Hepatocyte (in vitro differentiated cells): ENCODE data around the gene VEPH1. TPM values are rescaled to one million over a fixed set of nuclear protein-coding genes. Genes with fewer than 3 reads are reported as not detected.

Experiments used
- DNase-seq: peaks from one replicate; pipeline ENCODE4 v3.0.0-alpha.2; 2016; ENCODE audit warnings: low spot score
- H2AFZ ChIP-seq: fragments of 200-600 bp; sonication (generic); 2 replicates; pipeline ENCODE4 v1.6.0; 2016; ENCODE audit warnings: antibody characterized with exemption, mild to moderate bottlenecking
- H3K27ac ChIP-seq: fragments of 200-600 bp; sonication (generic); 2 replicates; pipeline ENCODE4 v1.5.1; 2016; ENCODE audit warnings: mild to moderate bottlenecking
- H3K27me3 ChIP-seq: fragments of 200-600 bp; sonication (generic); 2 replicates; pipeline ENCODE4 v1.6.1; 2016
- H3K36me3 ChIP-seq: fragments of 200-600 bp; sonication (generic); replicated peaks from 2 replicates; pipeline ENCODE4 v1.5.1; 2016; ENCODE audit warnings: low read depth; ENCODE audit not compliant: insufficient read depth
- H3K4me1 ChIP-seq: fragments of 200-600 bp; sonication (generic); 2 replicates; pipeline ENCODE4 v1.5.1; 2016; ENCODE audit warnings: mild to moderate bottlenecking, moderate library complexity; ENCODE audit not compliant: insufficient read depth
- H3K4me2 ChIP-seq: fragments of 200-600 bp; sonication (generic); 2 replicates; pipeline ENCODE4 v1.6.0; 2016
- H3K4me3 ChIP-seq: fragments of 200-600 bp; sonication (generic); 2 replicates; pipeline ENCODE4 v1.5.1; 2016; ENCODE audit warnings: mild to moderate bottlenecking
- H3K79me2 ChIP-seq: fragments of 200-600 bp; sonication (generic); 2 replicates; pipeline ENCODE4 v1.6.0; 2017; ENCODE audit warnings: mild to moderate bottlenecking
- H3K9me2 ChIP-seq: fragments of 200-600 bp; sonication (generic); replicated peaks from 2 replicates; pipeline ENCODE4 v1.6.0; 2017; ENCODE audit warnings: mild to moderate bottlenecking; ENCODE audit not compliant: insufficient read depth
- H3K9me3 ChIP-seq: fragments of 200-600 bp; sonication (generic); 2 replicates; pipeline ENCODE4 v1.5.1; 2016; ENCODE audit warnings: low read depth, mild to moderate bottlenecking
- H4K20me1 ChIP-seq: fragments of 200-600 bp; sonication (generic); 2 replicates; pipeline ENCODE4 v1.6.0; 2016; ENCODE audit warnings: mild to moderate bottlenecking; ENCODE audit not compliant: insufficient read depth, poor library complexity, severe bottlenecking
- EZH2 ChIP-seq: fragments of 200-600 bp; sonication (generic); IDR thresholded peaks from 2 replicates; pipeline ENCODE4 v1.6.1; 2016; ENCODE audit warnings: antibody characterized with exemption, mild to moderate bottlenecking, borderline replicate concordance
- EZH2phosphoT487 ChIP-seq: fragments of 200-600 bp; sonication (generic); IDR thresholded peaks from one replicate; pipeline ENCODE4 v1.6.1; 2018; ENCODE audit warnings: antibody characterized with exemption, mild to moderate bottlenecking, low read depth, moderate library complexity; ENCODE audit not compliant: unreplicated experiment, severe bottlenecking
- WGBS: methylation state at CpG from one replicate; pipeline ENCODE4 v1.1.6; 2016; ENCODE audit warnings: low lambda C conversion rate; ENCODE audit errors: missing lambda C conversion rate; 5-methylcytosine and 5-hydroxymethylcytosine counted together
- polyA plus RNA-seq: library from polyadenylated mRNA; unstranded; fragments of >200 nt; fragmentation: Nextera tagmentation; extraction: Ambion mirVana; gene quantifications from 2 replicates; pipeline ENCODE4 v1.2.1, GENCODE V29; 2016
- total RNA-seq: library from RNA; depleted of rRNA; stranded (reverse); fragments of >200 nt; gene quantifications from 2 replicates; pipeline ENCODE4 v1.2.3, GENCODE V29; 2014
- TF ChIP-seq, protein P1 (sequence below): fragments of 200-600 bp; sonication (generic); IDR thresholded peaks from 2 replicates; pipeline ENCODE4 v1.5.1; 2016; ENCODE audit warnings: antibody characterized with exemption, mild to moderate bottlenecking; ENCODE audit not compliant: poor library complexity

Gene VEPH1
- total and polyA plus RNA-seq, 2 experiments from 2014 or later, result 2.5 to 4.7 TPM

DNA sequence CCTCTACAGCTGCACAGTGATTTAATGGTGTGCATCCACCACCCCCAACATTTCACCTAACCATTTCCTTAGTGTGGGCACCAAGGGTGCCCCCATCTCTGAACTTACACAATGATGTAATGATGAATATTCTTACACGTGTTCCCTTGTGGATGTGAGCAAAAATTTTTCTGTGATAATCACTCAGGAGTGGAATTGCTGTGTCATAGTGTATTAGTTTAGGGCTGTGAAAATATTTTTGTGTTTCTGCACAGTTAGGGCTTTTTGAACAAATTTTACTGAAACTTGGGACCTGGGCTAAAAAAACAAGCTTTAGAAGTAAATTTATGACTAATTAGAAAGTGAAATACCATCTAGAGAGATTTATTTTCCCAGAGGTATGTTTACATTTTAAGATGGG is 208.7 kb downstream of the VEPH1 start:
- DNase-seq, result no peak
- 48% methylated on average over 1 of the region's 1 CpG for WGBS
- H2AFZ ChIP-seq, result no peak overlapping the region

DNA sequence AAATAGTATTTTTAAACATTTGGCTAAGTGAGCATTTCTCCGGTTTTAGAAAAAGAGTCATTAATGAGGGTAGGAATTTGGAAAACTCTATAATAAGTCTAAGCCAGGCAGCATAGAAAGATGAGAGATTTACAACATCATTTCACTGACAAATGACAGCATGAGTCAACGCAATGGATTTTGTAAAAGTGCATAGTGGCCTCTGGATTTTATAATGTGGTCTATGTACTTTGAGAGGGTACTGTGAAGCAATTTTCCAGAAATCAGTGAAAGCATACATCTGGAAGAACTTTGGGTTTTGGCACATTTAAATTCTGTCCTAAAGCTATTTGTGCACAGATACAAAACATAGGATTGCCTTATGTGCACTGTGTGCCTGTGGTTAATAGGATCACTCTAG is 212.4 kb downstream of the VEPH1 start:
- H3K9me3 ChIP-seq, result no peaks in the 10 kb centered on the region
- no peaks in the 10 kb centered on the region for H3K27me3 ChIP-seq
- H3K79me2 ChIP-seq, result no peaks in the 10 kb centered on the region
- peak; percentile 22 for DNase-seq
- peak overlapping the region; percentile 65 for H3K27ac ChIP-seq
- H2AFZ ChIP-seq, result no peak overlapping the region
- no peak overlapping the region for H3K4me2 ChIP-seq
- H4K20me1 ChIP-seq, result no peaks in the 10 kb centered on the region
- 41% methylated on average over 2 of the region's 2 CpGs for whole genome bisulfite sequencing
- TF ChIP-seq EZH2, result no peak
- no peak for TF ChIP-seq EZH2phosphoT487
- TF ChIP-seq, protein P1, sequence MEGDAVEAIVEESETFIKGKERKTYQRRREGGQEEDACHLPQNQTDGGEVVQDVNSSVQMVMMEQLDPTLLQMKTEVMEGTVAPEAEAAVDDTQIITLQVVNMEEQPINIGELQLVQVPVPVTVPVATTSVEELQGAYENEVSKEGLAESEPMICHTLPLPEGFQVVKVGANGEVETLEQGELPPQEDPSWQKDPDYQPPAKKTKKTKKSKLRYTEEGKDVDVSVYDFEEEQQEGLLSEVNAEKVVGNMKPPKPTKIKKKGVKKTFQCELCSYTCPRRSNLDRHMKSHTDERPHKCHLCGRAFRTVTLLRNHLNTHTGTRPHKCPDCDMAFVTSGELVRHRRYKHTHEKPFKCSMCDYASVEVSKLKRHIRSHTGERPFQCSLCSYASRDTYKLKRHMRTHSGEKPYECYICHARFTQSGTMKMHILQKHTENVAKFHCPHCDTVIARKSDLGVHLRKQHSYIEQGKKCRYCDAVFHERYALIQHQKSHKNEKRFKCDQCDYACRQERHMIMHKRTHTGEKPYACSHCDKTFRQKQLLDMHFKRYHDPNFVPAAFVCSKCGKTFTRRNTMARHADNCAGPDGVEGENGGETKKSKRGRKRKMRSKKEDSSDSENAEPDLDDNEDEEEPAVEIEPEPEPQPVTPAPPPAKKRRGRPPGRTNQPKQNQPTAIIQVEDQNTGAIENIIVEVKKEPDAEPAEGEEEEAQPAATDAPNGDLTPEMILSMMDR, result no peak
- no peaks in the 10 kb centered on the region for H3K9me2 ChIP-seq
- H3K4me3 ChIP-seq, result no peak overlapping the region
- peaks cover 18% of the 10 kb centered on the region for H3K4me1 ChIP-seq
- H3K36me3 ChIP-seq, result no peaks in the 10 kb centered on the region

More for the DNA sequence above, 208.7 kb downstream of the VEPH1 start:
- Histone ChIP-seq H3K4me3 (no peak overlapping the region), H3K27ac (no peak overlapping the region), H3K79me2 (no peaks in the 10 kb centered on the region), H3K4me2 (no peak overlapping the region), H3K4me1 (peaks cover 18% of the 10 kb centered on the region), H3K36me3 (no peaks in the 10 kb centered on the region), H3K27me3 (no peaks in the 10 kb centered on the region), H3K9me2 (no peaks in the 10 kb centered on the region), H4K20me1 (no peaks in the 10 kb centered on the region), H3K9me3 (no peaks in the 10 kb centered on the region)
- TF ChIP-seq EZH2phosphoT487 (no peak), EZH2 (no peak)
- TF ChIP-seq, protein P1, result no peak

DNA sequence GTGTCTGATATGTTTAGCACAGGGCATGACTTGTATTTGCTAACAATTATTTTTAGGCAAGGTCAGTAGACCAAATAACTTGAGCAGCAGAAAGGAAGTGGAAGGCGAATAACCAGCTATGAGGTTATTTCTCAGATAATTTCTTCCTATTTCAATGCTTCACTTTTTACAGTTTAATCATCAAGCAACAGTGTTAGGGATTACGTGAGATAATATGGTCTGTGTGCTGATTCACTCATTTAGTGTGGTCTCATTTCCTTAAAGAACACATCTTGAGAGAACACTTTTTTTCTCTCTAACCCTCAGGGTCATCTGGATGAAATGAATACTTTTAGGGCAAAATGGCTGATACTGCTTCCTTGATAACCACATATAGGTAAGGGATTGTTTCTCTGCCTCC is 217.2 kb downstream of the VEPH1 start:
- H3K27ac ChIP-seq, result peak overlapping the region; percentile 20

More for the DNA sequence above, 217.2 kb downstream of the VEPH1 start:
- H3K9me3 ChIP-seq, result no peaks in the 10 kb centered on the region
- 93% methylated on average over 2 of the region's 2 CpGs for WGBS
- no peak overlapping the region for H3K4me2 ChIP-seq
- no peak for DNase-seq
- H3K27me3 ChIP-seq, result no peaks in the 10 kb centered on the region
- no peaks in the 10 kb centered on the region for H3K36me3 ChIP-seq
- peaks cover 28% of the 10 kb centered on the region for H3K4me1 ChIP-seq
- H4K20me1 ChIP-seq, result no peaks in the 10 kb centered on the region
- no peak overlapping the region for H2AFZ ChIP-seq
- H3K9me2 ChIP-seq, result no peaks in the 10 kb centered on the region
- no peak overlapping the region for H3K4me3 ChIP-seq
- TF ChIP-seq, protein P1, result no peak
- TF ChIP-seq EZH2phosphoT487, result no peak
- H3K79me2 ChIP-seq, result no peaks in the 10 kb centered on the region
